Astrocyte of the cerebellum (primary cell): Measurements from ENCODE around the gene HSPB6.

Experiments used
- DNase-seq: peaks from one replicate; pipeline ENCODE4 v3.0.0-alpha.2; 2011; ENCODE audit warnings: low read depth
- H3K4me3 ChIP-seq: 2 replicates; pipeline ENCODE4 v1.5.1; 2011; ENCODE audit warnings: mild to moderate bottlenecking, low read depth, low read length, moderate library complexity
- in situ Hi-C: cut with HindIII; loops from 2 replicates; pipeline ENCODE4 v1.10.0; 2017; ENCODE audit warnings: low sequenced_read_pairs
- TF ChIP-seq, protein P1 (sequence below): IDR thresholded peaks from 2 replicates; pipeline ENCODE4 v1.5.1; 2012; ENCODE audit warnings: low read length, low read depth, moderate library complexity, mild to moderate bottlenecking; ENCODE audit errors: missing control alignments

Gene HSPB6

DNA sequence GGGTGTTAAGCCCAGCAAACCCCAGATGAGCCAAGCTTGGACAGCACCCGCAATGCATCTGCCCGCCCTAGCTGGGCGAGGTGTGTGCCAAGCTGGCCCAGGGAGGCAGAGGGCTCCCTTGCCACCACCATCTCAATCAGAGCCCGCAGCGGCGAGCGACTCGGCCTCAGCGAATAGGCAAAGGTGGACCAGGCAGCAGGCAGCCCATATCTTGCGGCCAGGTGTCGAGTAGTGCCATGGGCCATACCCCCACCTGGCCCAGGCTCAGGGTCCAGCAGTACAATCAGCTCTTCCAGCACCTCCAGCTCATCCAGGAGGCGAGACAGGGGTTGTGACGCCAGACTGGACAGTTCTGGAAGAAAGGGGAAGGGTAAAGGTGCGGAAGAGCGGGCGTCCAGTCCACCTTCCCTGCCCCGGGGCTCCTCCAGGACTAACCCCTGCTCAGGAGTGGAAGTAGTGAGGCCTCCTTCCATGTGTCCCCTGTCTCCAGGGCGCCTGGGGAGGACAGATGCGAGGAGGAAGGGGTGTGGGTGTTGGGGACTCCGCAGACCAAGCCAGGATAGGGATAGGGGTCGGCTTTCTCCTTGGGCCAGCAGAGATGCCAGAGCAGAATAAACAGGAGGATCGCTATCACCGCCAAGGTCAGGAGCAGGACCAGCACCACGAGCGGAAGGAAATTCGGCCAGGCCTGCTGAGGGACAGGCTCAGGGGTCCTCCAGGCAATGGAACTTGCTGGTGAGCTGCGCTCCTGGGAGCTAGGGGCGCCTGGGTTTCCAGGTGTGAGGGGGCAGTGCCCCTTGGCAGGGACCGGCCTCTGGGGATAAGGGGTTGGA lies 17.3 kb downstream of the HSPB6 start:
- DNase-seq: no peak
- in situ Hi-C loops: no loop called here
- H3K4me3 ChIP-seq: peak overlapping the region; percentile 55
- TF ChIP-seq, protein P1, sequence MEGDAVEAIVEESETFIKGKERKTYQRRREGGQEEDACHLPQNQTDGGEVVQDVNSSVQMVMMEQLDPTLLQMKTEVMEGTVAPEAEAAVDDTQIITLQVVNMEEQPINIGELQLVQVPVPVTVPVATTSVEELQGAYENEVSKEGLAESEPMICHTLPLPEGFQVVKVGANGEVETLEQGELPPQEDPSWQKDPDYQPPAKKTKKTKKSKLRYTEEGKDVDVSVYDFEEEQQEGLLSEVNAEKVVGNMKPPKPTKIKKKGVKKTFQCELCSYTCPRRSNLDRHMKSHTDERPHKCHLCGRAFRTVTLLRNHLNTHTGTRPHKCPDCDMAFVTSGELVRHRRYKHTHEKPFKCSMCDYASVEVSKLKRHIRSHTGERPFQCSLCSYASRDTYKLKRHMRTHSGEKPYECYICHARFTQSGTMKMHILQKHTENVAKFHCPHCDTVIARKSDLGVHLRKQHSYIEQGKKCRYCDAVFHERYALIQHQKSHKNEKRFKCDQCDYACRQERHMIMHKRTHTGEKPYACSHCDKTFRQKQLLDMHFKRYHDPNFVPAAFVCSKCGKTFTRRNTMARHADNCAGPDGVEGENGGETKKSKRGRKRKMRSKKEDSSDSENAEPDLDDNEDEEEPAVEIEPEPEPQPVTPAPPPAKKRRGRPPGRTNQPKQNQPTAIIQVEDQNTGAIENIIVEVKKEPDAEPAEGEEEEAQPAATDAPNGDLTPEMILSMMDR: no peak

DNA sequence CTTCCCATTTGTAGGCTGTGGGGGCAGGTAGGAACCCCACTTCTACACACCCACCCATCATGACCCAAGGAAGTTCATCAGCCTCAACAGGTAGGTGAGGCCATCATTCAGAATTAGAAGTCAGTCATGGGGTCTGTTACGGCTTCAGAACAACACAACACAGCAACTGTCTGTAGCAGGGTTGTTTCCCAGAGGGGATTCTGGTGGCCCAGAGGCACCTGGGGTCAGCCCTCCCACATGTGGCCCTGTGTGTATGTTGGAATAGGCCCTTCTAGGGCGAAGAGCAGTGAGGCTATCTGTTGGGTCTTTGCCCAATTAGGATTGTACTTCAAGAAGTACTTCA lies 18.0 kb downstream of the HSPB6 start:
- DNase-seq: no peak
- TF ChIP-seq, protein P1: no peak
- H3K4me3 ChIP-seq: no peak overlapping the region
- in situ Hi-C loops: no loop called here

DNA sequence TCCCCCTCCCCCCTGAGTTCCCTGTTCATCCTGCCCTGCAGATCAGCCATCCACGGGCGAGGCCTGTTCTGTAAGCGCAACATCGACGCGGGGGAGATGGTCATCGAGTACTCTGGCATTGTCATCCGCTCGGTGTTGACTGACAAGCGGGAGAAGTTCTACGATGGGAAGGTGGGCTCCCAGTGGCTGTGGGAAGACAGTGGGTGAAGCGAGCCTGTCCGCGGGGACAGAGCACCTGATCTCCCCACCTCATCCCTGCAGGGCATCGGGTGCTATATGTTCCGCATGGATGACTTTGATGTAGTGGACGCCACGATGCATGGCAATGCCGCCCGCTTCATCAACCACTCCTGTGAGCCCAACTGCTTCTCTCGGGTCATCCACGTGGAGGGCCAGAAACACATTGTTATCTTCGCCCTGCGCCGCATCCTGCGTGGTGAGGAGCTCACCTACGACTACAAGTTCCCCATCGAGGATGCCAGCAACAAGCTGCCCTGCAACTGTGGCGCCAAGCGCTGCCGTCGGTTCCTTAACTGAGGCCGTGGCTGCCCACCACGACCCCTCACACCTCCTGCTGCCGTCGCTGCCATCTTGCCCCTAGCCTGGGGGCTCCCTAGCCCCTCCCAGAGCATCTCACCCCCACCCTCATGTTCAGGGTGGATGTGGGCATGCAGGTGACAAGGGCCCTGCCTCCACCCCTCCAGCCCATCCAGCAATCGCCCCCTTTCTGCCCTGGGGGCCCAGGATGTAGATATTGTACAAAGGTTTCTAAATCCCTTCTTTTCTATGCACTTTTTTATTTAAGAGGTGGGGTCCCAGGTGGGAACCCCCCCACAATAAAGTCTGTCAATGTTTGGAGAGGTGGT lies 18.6 kb downstream of the HSPB6 start:
- no peak for DNase-seq
- in situ Hi-C loops: no loop called here

DNA sequence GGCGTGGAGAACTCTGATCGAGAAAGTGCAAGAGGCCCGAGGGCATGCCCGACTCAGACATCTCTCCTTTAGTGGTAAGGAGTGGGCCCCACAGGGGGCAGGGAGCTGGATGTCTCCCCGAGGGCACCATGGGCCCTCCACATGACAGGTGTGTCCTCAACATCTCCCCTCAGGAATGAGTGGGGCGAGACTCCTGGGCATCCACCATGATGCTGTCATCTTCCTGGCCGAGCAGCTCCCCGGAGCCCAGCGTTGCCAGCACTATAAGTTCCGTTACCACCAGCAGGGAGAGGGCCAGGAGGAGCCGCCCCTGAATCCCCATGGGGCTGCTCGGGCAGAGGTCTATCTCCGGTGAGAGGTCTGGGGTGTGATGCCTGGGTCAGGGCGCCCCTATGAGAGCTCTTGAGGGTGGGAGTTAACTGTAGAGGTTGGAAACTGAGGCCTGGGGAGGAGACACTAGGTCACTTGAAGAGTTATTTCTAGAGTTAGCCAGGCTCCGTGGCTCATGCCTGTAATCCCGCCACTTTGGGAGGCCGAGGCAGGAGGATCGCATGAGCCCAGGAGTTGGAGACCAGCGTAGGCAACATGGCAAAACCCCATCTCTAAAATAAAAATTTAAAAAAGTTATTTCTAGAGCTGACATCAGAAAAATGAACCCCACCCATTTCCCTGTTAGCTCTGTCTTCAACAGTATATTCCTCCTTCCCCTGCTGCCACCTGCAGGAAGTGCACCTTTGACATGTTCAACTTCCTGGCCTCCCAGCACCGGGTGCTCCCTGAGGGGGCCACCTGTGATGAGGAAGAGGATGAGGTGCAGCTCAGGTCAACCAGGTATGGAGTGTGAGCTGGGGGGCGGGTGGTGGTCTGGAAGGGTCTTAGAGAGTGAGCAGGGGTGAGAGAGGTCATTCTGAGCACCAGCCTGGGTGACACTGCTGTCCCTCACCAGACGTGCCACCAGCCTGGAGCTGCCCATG lies 19.6 kb downstream of the HSPB6 start:
- in situ Hi-C loops: no loop called here
- H3K4me3 ChIP-seq: no peak overlapping the region
- TF ChIP-seq, protein P1: peak; percentile 9
- DNase-seq: no peak

More for the DNA sequence above, 18.6 kb downstream of the HSPB6 start:
- TF ChIP-seq, protein P1: no peak
- H3K4me3 ChIP-seq: no peak overlapping the region

DNA sequence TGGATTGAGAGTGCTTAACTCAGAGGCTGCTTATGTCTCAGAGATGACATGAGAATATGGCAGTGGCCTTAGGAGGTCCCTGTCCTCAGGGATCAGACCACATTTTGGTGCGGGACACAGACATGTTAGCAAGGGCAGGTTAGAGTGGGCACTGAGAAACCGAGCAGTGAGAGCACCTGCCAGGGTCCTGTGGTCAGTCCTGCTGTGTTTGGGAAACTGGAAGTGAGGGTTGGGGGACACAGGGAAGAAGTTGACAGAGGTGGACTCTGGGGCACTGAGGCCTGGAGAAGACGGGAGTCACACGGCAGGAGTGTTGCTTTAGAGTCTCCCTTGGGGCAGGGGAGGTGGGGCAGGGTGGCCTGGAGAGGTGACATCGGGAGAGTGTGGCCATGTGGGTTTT lies 21.9 kb downstream of the HSPB6 start:
- no peak overlapping the region for H3K4me3 ChIP-seq
- TF ChIP-seq, protein P1: no peak
- in situ Hi-C loops: no loop called here
- no peak for DNase-seq

DNA sequence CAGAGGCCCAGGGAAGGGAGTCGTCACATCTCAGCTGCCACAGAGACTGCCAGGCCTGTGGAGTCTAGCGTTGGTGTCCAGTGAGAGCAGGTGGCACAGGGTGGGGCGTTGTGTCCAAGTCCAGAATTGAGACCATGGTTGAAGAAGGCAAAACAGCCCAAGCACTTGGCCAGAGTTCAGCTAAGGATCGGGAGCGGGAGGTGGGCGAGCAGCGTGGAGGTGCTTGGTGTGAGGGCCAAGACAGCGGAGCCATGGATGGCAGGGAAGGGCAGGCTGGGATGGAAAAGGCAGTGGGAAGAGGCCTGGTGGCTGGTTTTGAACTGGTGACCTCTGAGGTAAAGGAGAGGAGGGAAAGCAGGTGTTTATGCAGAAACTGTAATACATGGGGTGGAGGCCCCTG lies 22.6 kb downstream of the HSPB6 start:
- in situ Hi-C loops: no loop called here
- TF ChIP-seq, protein P1: no peak
- no peak overlapping the region for H3K4me3 ChIP-seq
- DNase-seq: no peak
